H1 (cell line): Measurements from ENCODE around the gene SHH. TPM values are rescaled to one million over a fixed set of nuclear protein-coding genes. Genes with fewer than 3 reads are reported as not detected.

Experiments used
- CTCF ChIA-PET: fragments of 300-600 bp; sonication (Branson Sonifier 250); formaldehyde crosslinking; loops from one replicate; lab custom pipeline; 2021; ENCODE audit not compliant: partially characterized antibody; lab: Charles Lee
- POLR2A ChIA-PET: fragments of 300-600 bp; sonication (Branson Sonifier 250); formaldehyde crosslinking; loops from one replicate; lab custom pipeline; 2021; ENCODE audit warnings: inconsistent platforms; ENCODE audit not compliant: partially characterized antibody; lab: Charles Lee
- DNase-seq, 2 experiments: peaks; one replicate each; pipeline versions ENCODE4 v3.0.0 to v3.0.0-alpha.2; 2010 to 2022; ENCODE audit warnings: low spot score in 2 of 2, low read depth in 1 of 2, mixed read lengths in 1 of 2
- FAIRE-seq: peaks from 2 replicates; lab custom pipeline; 2011; peaks lifted over from hg19 to GRCh38; lab: Jason Lieb, UNC
- H2AFZ ChIP-seq: 2 replicates; pipeline ENCODE4 v1.8.1; 2012; ENCODE audit warnings: low read length, inconsistent platforms
- H2AK5ac ChIP-seq: 2 replicates; pipeline ENCODE4 v1.6.1; 2013; ENCODE audit warnings: low read depth, low read length
- H2BK120ac ChIP-seq: replicated peaks from 2 replicates; pipeline ENCODE3; 2013; ENCODE audit warnings: low read depth, low read length, inconsistent platforms
- H2BK12ac ChIP-seq: 2 replicates; pipeline ENCODE4 v1.6.1; 2013; ENCODE audit warnings: low read depth, low read length
- H2BK15ac ChIP-seq: 2 replicates; pipeline ENCODE4 v1.6.1; 2013; ENCODE audit warnings: low read length
- H2BK20ac ChIP-seq: 2 replicates; pipeline ENCODE4 v1.6.1; 2013; ENCODE audit warnings: low read length
- H2BK5ac ChIP-seq: 2 replicates; pipeline ENCODE4 v1.6.1; 2013; ENCODE audit warnings: low read depth, low read length
- H3K14ac ChIP-seq: 2 replicates; pipeline ENCODE4 v1.6.1; 2013; ENCODE audit warnings: inconsistent platforms; ENCODE audit not compliant: insufficient read length
- H3K18ac ChIP-seq: 2 replicates; pipeline ENCODE4 v1.6.1; 2013; ENCODE audit warnings: low read length; ENCODE audit errors: extremely low read depth
- H3K23ac ChIP-seq: 2 replicates; pipeline ENCODE4 v1.6.1; 2013; ENCODE audit warnings: inconsistent platforms; ENCODE audit not compliant: insufficient read length
- H3K23me2 ChIP-seq: 2 replicates; pipeline ENCODE4 v1.6.1; 2013; ENCODE audit warnings: low read depth, low read length
- H3K27ac ChIP-seq: 2 replicates; pipeline ENCODE4 v1.6.1; 2011; ENCODE audit warnings: low read depth, low read length, inconsistent platforms
- H3K27me3 ChIP-seq, 4 experiments: replicated peaks in 1 of 4; 1 replicate in 1 of 4; 2 replicates in 3 of 4; pipeline versions ENCODE4 v1.6.1 to v1.8.1; 2011 to 2013; ENCODE audit warnings: low read length in 3 of 4, mild to moderate bottlenecking in 3 of 4, inconsistent platforms in 2 of 4, mixed read lengths in 2 of 4, moderate library complexity in 1 of 4; ENCODE audit not compliant: control insufficient read depth in 3 of 4, insufficient read depth in 3 of 4; ENCODE audit errors: extremely low read depth in 1 of 4
- H3K36me3 ChIP-seq, 4 experiments: 2 replicates each; pipeline versions ENCODE4 v1.6.1 to v1.8.1; 2011 to 2013; ENCODE audit warnings: mild to moderate bottlenecking in 4 of 4, low read length in 3 of 4, moderate library complexity in 2 of 4, control low read depth in 1 of 4, inconsistent platforms in 1 of 4; ENCODE audit not compliant: insufficient read depth in 4 of 4, control insufficient read depth in 2 of 4
- H3K4ac ChIP-seq: replicated peaks from 2 replicates; pipeline ENCODE3; 2013; ENCODE audit warnings: low read length, low read depth, mixed read lengths, inconsistent platforms; ENCODE audit not compliant: insufficient read length
- H3K4me1 ChIP-seq, 4 experiments: replicated peaks in 1 of 4; 1 replicate in 1 of 4; 2 replicates in 3 of 4; pipeline versions ENCODE4 v1.6.1 to v1.8.1; 2011 to 2013; ENCODE audit warnings: low read length in 3 of 4, inconsistent platforms in 2 of 4, mixed read lengths in 1 of 4; ENCODE audit not compliant: insufficient read depth in 4 of 4, control insufficient read depth in 3 of 4
- H3K4me2 ChIP-seq, 2 experiments: 2 replicates each; pipeline versions ENCODE4 v1.6.1 to v1.8.1; 2011 to 2013; ENCODE audit warnings: low read depth in 2 of 2, low read length in 2 of 2, control low read depth in 1 of 2, inconsistent platforms in 1 of 2, mild to moderate bottlenecking in 1 of 2; ENCODE audit not compliant: insufficient read depth in 1 of 2
- H3K4me3 ChIP-seq, 4 experiments: fragments of 200-600, 300-600 bp in 1 of 4; sonication (generic), shearing (Covaris generic), sonication (Bioruptor Twin) in 1 of 4; 2 replicates each; pipeline versions ENCODE4 v1.5.1 to v1.8.1; 2011 to 2016; ENCODE audit warnings: low read length in 4 of 4, low read depth in 3 of 4, control low read depth in 2 of 4, inconsistent platforms in 2 of 4, mild to moderate bottlenecking in 2 of 4, mixed read lengths in 1 of 4, moderate library complexity in 1 of 4; ENCODE audit not compliant: insufficient read depth in 2 of 4; ENCODE audit errors: extremely low read depth in 1 of 4
- H3K56ac ChIP-seq: replicated peaks from 2 replicates; pipeline ENCODE3; 2013; ENCODE audit warnings: low read depth, mild to moderate bottlenecking, mixed read lengths, low read length, inconsistent platforms; ENCODE audit not compliant: insufficient read length
- H3K79me1 ChIP-seq: 2 replicates; pipeline ENCODE4 v1.6.1; 2013; ENCODE audit warnings: low read depth, low read length, control low read depth
- H3K79me2 ChIP-seq, 2 experiments: 2 replicates each; pipeline versions ENCODE4 v1.6.1 to v1.8.1; 2012 to 2013; ENCODE audit warnings: low read length in 2 of 2, mild to moderate bottlenecking in 2 of 2, inconsistent platforms in 1 of 2; ENCODE audit not compliant: insufficient read depth in 2 of 2, control insufficient read depth in 1 of 2
- H3K9ac ChIP-seq, 4 experiments: replicated peaks in 1 of 4; 1 replicate in 1 of 4; 2 replicates in 3 of 4; pipeline versions ENCODE4 v1.6.1 to v1.8.1; 2011 to 2013; ENCODE audit warnings: low read depth in 3 of 4, low read length in 3 of 4, control low read depth in 2 of 4, mild to moderate bottlenecking in 2 of 4, moderate library complexity in 2 of 4, inconsistent platforms in 1 of 4; ENCODE audit errors: extremely low read depth in 1 of 4
- H3K9me3 ChIP-seq, 2 experiments: 2 replicates each; pipeline versions ENCODE4 v1.6.1 to v1.8.1; 2012 to 2013; ENCODE audit warnings: mild to moderate bottlenecking in 2 of 2, moderate library complexity in 2 of 2, control low read depth in 1 of 2, inconsistent platforms in 1 of 2, low read depth in 1 of 2, low read length in 1 of 2, mixed read lengths in 1 of 2; ENCODE audit not compliant: insufficient read depth in 2 of 2
- H4K20me1 ChIP-seq, 2 experiments: replicated peaks in 1 of 2; 2 replicates each; pipeline versions ENCODE3 to v1.8.1; 2011 to 2013; ENCODE audit warnings: inconsistent platforms in 2 of 2, low read length in 2 of 2, mild to moderate bottlenecking in 1 of 2; ENCODE audit not compliant: insufficient read depth in 2 of 2, control insufficient read depth in 1 of 2
- H4K5ac ChIP-seq: 2 replicates; pipeline ENCODE4 v1.6.1; 2013; ENCODE audit warnings: low read length, low read depth, mixed read lengths, inconsistent platforms; ENCODE audit not compliant: insufficient read length
- H4K8ac ChIP-seq: 2 replicates; pipeline ENCODE4 v1.8.0; 2013; ENCODE audit warnings: mild to moderate bottlenecking, moderate library complexity, low read length, inconsistent platforms; ENCODE audit not compliant: insufficient read depth; ENCODE audit errors: extremely low read depth
- H4K91ac ChIP-seq: replicated peaks from 2 replicates; pipeline ENCODE3; 2013; ENCODE audit warnings: low read length, mixed read lengths, inconsistent platforms; ENCODE audit not compliant: insufficient read length
- KDM1A ChIP-seq: fragments of 200-600, 300-600 bp; sonication (generic); IDR thresholded peaks from 2 replicates; pipeline ENCODE4 v1.7.1; 2016; ENCODE audit warnings: mild to moderate bottlenecking, low read length, borderline replicate concordance
- KDM5A ChIP-seq: fragments of 200-600 bp; IDR thresholded peaks from 2 replicates; pipeline ENCODE4 v1.7.1; 2012; ENCODE audit warnings: mild to moderate bottlenecking, low read length, inconsistent platforms, mixed read lengths
- RFX5 ChIP-seq: IDR thresholded peaks from 2 replicates; pipeline ENCODE4 v1.6.1; 2011; ENCODE audit warnings: low read depth, low read length, improper control_type of control experiment, borderline replicate concordance
- SIN3A ChIP-seq, 2 experiments: IDR thresholded peaks in 1 of 2; conservative IDR thresholded peaks in 1 of 2; 2 replicates each; pipeline ENCODE4 v1.6.1; 2011 to 2012; ENCODE audit warnings: low read length in 2 of 2, improper control_type of control experiment in 1 of 2, low read depth in 1 of 2, mild to moderate bottlenecking in 1 of 2
- SIRT6 ChIP-seq: IDR thresholded peaks from one replicate; pipeline ENCODE4 v1.7.1; 2012; ENCODE audit warnings: low read length, inconsistent platforms
- TCF12 ChIP-seq: IDR thresholded peaks from 2 replicates; pipeline ENCODE4 v1.6.1; 2011; ENCODE audit warnings: low read depth, mild to moderate bottlenecking, low read length
- WGBS, 2 experiments: shearing (Covaris generic) in 1 of 2; methylation state at CpG; one replicate each; pipeline versions ENCODE4 v1.1.6 to v1.1.7; 2013 to 2015; ENCODE audit warnings: low lambda C conversion rate in 2 of 2, mixed read lengths in 2 of 2, inconsistent platforms in 1 of 2, low coverage in 1 of 2, missing lambda C conversion rate in 1 of 2; ENCODE audit not compliant: insufficient replicate concordance in 2 of 2, insufficient coverage in 1 of 2, insufficient read length in 1 of 2; ENCODE audit errors: extremely low coverage in 1 of 2, missing lambda C conversion rate in 1 of 2; 5-methylcytosine and 5-hydroxymethylcytosine counted together
- polyA plus RNA-seq, 7 experiments: library from polyadenylated mRNA; depleted of rRNA in 3 of 7; stranded (reverse) in 5 of 7; unstranded in 2 of 7; fragments of >200 nt in 5 of 7; fragments of 200-250 nt in 2 of 7; gene quantifications; 1 replicate in 5 of 7; 2 replicates in 1 of 7; 4 replicates in 1 of 7; pipeline versions ENCODE4 v1.2.1 to v1.2.3, GENCODE V29; 2011 to 2013; ENCODE audit warnings: missing spikeins in 2 of 7, mixed read lengths in 2 of 7
- total RNA-seq: library from RNA; stranded (reverse); fragmentation: NEBNext Ultra II Directional; extraction: Animal tissue kit (Norgen Biotek cat#: 25700); gene quantifications from 2 replicates; pipeline ENCODE4 v1.2.1, GENCODE V29; 2021

SHH gene
- total and polyA plus RNA-seq, 2 of the 8 experiments (the other 6 are each of a cell fraction or from before 2014, with no cell fraction given), result not detected

DNA sequence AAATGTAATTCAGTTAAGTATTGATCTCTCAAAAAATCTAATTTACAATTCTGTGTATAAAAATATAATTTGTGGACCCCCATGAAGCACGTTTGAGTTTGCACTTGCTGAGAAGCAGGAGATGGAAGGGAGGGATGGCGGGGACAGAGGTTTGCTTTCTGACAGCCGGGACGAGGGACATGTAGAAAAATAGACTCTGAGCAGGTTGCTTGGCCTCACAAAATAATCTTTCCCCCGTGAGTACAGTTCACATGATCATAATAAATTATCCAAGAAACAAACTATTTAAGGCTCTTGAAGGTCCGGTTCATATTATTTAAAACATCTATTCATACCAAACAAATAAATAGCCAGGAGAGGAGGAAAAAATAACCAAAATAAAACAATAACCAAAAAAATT, 10.0 kb downstream of the SHH start:
- Histone ChIP-seq H3K79me2 (no peaks in the 10 kb centered on the region), H2BK5ac (no peak overlapping the region), H3K23me2 (peaks cover 5% of the 10 kb centered on the region; the same call in 1 of the 2 replicates), H3K4me2 (no peak overlapping the region), H2BK20ac (no peak overlapping the region), H2BK120ac (no peak overlapping the region), H3K4me3 (no peak overlapping the region), H4K91ac (no peak overlapping the region), H4K20me1 (peaks cover 6 to 7% of the 10 kb centered on the region in 2 experiments), H3K14ac (no peak overlapping the region), H3K56ac (no peak overlapping the region), H4K5ac (no peak overlapping the region), H3K9me3 (peaks cover 0 to 8% of the 10 kb centered on the region in 2 experiments; a peak in 2 of 4 replicates), H3K9ac (no peak overlapping the region), H3K4me1 (peaks cover 3 to 27% (median 21%) of the 10 kb centered on the region in 4 experiments), H3K27me3 (peaks cover 53 to 100% (median 93%) of the 10 kb centered on the region in 4 experiments), H2BK15ac (no peak overlapping the region), H3K79me1 (no peaks in the 10 kb centered on the region), H4K8ac (no peak overlapping the region), H2AFZ (no peak overlapping the region), H2AK5ac (no peak overlapping the region), H3K4ac (no peak overlapping the region), H3K23ac (no peak overlapping the region), H3K36me3 (peaks cover 0 to 6% (median 0%) of the 10 kb centered on the region in 4 experiments; a peak in 2 of 8 replicates), H3K18ac (no peak overlapping the region), H3K27ac (no peak overlapping the region), H2BK12ac (no peak overlapping the region)
- no peak for FAIRE-seq
- ChIA-PET POLR2A (no interaction called here), CTCF (no interaction called here)
- TF ChIP-seq KDM5A (no peak), RFX5 (no peak), SIRT6 (no peak), KDM1A (no peak), SIN3A (conservative IDR thresholded peaks at IDR 0.05 in 1 of 2, IDR thresholded peaks at IDR 0.05 in 1 of 2; ENCODE audit: low read depth in 1 of 2, low read length in 2 of 2) (no peak), TCF12 (no peak)
- WGBS, 2 experiments, result 67% methylated on average over 6 of the region's 6 CpGs; no CpG with 5 or more reads in 1 of the 2 experiments
- DNase-seq, result no peak
